GM03348 (cell line): Measurements from ENCODE around the gene CHRD.

Experiments used
- DNase-seq: peaks from one replicate; pipeline ENCODE4 v3.0.0; 2012; ENCODE audit warnings: low spot score

The CHRD gene

DNA sequence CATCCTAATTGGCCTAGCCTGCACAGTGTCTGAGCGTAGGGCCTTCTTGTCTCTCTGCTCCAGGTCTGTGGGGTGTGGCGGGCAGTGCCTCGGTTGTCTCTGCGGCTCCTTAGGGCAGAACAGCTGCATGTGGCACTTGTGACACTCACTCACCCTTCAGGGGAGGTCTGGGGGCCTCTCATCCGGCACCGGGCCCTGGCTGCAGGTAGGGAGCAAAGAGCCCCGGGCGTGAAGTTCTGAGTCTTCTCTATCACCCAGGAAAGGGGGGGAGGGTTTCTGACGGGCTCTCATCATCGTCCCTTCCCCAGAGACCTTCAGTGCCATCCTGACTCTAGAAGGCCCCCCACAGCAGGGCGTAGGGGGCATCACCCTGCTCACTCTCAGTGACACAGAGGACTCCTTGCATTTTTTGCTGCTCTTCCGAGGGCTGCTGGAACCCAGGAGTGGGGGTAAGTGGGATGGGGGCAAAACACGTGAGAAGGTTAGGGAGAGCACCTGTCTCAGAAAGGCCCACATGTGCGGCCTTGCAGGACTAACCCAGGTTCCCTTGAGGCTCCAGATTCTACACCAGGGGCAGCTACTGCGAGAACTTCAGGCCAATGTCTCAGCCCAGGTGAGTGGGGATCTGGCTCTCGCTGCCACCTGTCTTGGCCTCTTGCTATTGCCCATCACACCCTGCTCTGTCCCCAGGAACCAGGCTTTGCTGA is 2.6 kb downstream of the CHRD start:
- DNase-seq, result no peak

GRCh38 chr3:184383033-184383740 is 3.3 kb downstream of the CHRD start:
- DNase-seq, result no peak

DNA sequence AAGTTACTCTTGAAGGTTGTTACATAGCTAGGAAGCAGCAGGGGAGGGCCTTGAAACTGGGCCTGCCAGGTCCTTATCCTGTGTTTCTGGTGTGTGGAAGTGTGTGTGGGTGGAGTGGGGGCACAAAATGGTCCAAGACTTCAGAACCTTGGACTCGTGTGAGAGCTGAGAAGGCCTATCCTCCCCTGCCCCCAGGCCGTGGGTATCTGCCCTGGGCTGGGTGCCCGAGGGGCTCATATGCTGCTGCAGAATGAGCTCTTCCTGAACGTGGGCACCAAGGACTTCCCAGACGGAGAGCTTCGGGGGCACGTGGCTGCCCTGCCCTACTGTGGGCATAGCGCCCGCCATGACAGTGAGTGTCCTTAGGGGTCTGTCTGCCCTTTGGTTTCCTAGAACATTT is 4.5 kb downstream of the CHRD start:
- DNase-seq, result no peak

DNA sequence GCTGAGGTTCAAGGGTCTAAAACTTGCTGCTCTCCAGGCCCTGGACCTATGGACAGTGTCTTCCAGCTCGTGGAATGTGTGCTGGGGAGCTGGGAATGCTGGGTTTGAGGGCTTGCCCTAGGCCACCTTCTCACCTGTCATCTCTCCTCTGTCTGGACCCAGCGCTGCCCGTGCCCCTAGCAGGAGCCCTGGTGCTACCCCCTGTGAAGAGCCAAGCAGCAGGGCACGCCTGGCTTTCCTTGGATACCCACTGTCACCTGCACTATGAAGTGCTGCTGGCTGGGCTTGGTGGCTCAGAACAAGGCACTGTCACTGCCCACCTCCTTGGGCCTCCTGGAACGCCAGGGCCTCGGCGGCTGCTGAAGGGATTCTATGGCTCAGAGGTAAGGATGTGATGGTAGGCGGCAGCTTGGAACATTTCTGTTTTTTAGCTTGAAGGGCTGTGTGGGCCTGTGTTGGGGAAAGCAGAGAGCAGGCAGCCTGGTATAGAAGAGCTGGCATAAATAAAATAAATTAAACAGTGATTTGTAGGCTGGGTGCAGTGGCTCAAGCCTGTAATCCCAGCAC is 5.1 kb downstream of the CHRD start:
- DNase-seq, result no peak

DNA sequence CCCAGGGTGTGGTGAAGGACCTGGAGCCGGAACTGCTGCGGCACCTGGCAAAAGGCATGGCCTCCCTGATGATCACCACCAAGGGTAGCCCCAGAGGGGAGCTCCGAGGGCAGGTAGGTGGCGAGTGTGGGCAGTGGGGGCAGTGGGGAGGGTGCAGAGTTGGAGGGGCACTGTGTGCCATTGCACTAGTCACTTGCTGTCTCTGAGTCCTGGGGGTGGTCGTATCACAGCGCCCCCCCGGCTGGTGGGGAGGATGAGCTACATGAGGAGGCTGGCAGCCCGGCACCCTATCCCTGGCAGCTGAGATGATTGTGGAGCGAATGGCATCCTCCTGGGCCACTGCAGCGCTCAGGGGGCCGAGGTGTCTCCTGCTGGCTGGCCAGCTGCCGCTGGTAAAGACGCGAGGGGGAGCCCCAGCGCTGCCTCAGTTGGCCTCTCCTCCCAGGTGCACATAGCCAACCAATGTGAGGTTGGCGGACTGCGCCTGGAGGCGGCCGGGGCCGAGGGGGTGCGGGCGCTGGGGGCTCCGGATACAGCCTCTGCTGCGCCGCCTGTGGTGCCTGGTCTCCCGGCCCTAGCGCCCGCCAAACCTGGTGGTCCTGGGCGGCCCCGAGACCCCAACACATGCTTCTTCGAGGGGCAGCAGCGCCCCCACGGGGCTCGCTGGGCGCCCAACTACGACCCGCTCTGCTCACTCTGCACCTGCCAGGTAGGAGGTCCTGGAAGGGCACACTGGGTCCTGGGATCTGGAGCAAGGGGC is 6.4 kb downstream of the CHRD start:
- no peak for DNase-seq

DNA sequence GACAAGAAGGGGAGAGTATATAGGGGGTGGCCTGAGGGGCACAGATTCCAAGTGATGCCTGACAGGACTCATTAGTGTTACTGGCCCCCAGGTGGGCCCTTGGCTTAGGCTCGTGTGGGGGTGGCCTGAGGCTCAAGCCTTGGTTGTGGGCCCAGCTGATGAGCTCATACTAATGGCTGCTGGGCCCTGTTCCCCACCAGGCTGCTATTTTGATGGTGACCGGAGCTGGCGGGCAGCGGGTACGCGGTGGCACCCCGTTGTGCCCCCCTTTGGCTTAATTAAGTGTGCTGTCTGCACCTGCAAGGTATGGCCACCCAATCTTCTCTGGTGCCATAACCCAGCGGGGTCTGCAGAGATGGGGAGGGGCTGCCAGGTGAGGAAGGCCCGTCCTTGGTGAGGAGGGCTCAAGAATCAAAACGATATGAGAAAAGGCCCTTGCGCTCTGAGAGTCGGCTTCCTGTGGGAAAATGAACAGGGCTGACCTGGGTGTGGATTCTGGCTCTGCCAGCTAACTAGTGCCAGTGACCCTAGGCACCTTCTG is 7.4 kb downstream of the CHRD start:
- DNase-seq, result no peak

DNA sequence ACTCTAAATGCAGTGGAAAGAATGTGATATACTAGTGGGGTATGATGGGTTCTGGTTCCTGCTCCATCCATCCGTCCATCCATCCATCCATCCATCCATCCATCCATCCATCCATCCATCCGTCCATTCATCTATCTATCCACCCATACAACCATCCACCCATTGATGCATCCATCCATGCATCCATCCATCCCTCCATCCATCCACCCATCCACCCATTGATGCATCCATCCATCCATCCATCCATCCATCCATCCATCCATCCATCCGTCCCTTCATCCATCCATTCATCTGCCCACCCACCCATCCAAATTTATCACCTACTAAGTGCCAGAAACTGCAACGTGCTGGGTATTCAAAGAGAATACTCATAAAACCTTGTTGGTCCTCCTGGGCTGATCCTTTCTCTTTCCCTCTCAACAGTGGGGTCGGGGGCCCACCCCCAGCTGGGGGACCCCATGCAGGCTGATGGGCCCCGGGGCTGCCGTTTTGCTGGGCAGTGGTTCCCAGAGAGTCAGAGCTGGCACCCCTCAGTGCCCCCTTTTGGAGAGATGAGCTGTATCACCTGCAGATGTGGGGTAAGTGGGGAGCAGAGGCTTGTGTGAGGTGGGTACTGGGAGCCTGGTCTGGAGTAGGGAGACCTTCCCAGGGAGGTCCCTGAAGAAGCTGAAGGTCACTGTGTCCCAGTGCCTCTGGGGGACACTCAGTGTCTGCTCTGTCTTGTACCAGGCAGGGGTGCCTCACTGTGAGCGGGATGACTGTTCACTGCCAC is 8.5 kb downstream of the CHRD start:
- DNase-seq, result no peak

- DNase-seq, result no peak
Measured at GRCh38 chr3:184388936-184389230, 9.0 kb downstream of the CHRD start.

DNA sequence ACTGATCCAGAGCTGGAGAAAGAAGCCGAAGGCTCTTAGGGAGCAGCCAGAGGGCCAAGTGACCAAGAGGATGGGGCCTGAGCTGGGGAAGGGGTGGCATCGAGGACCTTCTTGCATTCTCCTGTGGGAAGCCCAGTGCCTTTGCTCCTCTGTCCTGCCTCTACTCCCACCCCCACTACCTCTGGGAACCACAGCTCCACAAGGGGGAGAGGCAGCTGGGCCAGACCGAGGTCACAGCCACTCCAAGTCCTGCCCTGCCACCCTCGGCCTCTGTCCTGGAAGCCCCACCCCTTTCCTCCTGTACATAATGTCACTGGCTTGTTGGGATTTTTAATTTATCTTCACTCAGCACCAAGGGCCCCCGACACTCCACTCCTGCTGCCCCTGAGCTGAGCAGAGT is 9.5 kb downstream of the CHRD start:
- no peak for DNase-seq

- DNase-seq, result no peak
Measured at GRCh38 chr3:184389935-184390528, 10.2 kb downstream of the CHRD start.

DNA sequence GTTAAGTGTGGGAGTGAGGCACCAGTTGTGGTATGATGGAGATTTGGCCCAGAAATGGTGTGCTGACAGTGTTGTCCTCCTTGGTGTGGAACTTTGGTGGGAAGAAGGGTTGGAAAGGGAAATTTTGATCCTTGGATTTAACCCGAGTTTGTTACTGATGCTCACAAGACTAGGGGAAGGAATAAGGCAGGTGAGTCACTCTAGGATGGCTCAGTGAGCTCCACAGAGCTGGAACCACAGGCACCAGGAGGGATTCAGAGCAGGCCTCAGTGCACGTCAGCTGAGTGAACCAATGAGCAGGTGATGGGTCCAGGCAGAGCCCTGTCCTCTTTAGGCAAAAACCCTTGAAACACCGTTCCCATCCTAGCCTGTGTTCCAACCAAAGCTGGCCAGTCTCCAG is 11.4 kb downstream of the CHRD start:
- DNase-seq, result no peak

GRCh38 chr3:184395320-184395660 is 15.4 kb downstream of the CHRD start:
- no peak for DNase-seq

DNA sequence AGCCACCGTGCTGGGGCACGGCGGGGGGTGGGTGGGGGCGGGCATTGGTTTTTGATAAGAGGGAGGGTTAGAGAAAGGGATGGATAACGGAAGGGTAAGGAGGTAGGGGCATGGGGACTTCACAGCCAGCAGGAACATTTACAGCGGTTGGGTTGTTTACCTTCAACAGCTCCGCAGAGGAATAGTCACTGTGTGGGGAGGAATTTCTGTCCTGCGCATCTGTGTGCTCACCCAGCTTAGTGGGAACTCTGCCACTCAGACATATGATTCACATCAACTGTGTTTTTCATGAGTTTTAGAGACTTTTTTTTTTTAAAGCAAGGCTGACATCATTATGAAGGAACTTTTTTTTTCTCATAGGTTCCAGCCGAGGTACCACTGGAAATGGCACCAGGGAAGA is 19.6 kb downstream of the CHRD start:
- peak; percentile 91 for DNase-seq

DNA sequence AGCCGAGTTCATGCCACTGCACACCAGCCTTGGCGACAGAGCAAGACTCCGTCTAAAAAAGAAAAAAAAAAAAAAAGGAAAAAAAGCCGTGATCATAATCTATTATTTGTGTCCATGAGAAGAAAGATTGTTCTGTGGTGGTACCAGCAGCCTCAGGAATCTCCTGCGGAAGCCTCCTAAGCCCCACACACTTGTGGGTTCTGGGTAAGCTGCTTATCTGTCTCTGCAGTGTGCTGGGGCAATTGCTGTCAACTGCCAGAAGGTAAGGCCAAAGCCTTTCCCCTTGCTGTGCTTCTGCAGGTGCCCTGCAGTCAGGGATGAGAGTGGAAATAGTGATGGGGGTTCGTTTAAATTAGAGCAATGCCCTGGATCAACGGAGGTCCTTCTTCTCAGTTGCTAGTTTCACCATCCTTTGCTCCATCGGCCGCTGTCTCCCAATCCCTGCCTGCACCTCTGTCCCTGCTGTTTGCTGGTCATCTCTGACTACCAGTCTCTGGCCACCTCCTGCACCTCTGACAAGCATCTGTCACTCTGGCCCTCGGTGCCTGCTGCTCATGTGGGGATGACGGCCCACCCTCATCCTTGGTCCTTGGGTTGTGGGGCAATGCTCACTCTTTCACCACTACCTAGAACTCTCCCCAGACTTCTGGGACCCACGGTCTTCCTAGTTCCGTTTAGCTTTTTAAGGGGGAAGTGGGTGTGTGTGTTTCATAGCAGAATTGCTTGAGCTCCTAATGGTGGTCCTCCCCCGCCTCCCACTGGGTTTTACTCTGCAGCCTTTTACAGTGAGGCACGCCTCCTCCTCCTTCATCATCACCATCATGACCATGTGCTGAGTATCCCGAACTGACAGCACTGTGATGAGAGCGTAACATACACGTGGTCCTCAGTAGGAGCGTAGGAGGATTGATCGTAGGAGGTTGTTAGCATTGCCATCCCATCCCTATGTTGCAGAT is 25.5 kb downstream of the CHRD start:
- no peak for DNase-seq

DNA sequence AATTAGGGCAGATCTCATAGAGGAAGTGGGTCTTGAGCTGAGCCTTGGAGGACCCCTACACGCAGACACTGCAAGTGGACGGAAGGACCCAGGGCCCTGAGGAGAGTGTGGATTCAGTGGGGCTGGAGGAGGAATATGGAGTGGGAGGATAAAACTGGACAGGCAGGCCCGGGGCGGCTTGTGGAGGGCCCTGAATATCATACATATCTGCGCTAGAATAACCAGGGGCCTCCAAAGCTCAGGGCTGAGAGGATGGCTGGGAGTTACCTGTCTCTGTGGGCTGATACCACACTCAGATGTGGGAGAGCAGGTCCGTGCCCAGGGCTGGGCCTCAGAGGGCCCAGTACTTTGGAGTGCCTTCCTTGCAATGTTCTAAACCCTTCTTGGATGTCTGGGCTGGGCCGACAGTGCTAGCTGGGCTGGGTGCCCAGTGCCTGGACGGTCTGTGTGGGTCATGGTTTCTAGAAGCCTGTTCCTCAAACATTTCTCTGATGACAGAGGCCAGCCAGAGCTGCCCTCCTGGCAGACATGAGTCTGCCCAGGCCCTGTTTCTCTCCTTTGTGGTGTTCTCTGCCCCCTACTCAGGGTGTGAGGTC is 29.6 kb downstream of the CHRD start:
- DNase-seq, result no peak

DNA sequence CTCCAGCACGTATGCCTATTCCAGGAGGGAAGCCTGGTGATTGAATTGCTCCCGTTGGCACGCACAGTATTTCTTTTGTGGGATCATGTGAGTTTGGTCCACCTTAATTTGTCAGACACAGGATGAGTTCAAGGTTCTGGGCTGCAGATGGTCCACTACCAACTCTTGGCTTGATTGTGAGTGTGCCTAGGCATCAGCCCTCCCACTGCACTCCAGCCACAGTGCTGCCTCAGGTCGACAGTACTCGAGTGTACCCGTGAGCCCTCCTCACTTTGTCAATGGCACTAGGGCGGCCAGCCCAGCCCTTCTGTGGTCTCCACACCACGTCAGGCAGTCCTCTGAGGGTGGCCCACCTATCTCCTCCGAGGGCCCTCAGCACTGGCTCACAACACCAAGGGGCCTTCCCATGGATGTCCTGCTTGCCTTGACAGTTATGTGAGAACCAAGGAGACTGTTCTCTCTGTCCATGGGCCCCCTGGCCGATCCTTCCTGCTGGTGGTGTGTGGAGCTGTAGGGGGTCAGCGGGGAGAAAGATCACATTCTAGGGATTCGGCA is 30.2 kb downstream of the CHRD start:
- DNase-seq, result no peak

GRCh38 chr3:184414418-184415202 is 34.8 kb downstream of the CHRD start:
- no peak for DNase-seq

- no peak for DNase-seq
Measured at GRCh38 chr3:184415203-184415490, 35.3 kb downstream of the CHRD start.

DNA sequence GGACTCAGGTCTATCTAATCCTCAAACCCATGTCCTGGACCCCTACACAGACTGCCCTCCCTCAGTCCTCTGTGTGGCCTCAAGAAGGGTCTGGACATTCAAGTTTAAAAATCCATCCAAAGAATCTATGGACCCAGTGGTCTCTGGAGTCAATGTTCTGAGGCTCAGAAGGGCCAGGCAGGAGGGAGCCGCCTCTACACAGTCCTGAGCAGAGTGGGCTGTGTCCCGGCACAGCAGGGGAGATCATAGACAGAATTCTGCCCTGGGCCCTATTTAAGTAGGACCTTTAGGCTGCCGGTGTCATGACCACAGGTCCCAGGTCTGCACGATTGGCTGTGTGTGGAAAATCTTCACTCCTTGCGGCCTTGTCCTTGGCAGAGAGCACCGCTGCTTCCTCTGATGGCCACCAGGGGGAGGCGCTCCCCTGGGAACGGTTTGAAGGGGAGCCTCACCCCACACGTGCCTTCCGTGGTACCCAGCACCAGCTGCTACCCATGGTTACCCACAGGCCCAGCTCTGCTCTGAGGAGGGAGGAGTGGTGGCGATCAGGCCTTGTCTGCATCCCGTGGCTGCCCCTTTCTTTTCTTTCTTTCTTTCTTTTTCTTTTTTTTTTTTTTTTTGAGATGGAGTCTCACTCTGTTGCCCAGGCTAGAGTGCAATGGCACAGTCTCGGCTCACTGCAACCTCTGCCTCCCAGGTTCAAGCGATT is 37.9 kb downstream of the CHRD start:
- DNase-seq, result peak; percentile 91
